Activated B cell treated with CpG ODN at 0.5 μM for 24 hours (primary cell): ENCODE measurements around the gene NCAM1. TPM values are rescaled to one million over a fixed set of nuclear protein-coding genes. Genes with fewer than 3 reads are reported as not detected.

Source experiments
- ATAC-seq: fragments of 200-7000 bp; cut with Tn5 transposase; one replicate; pipeline ENCODE4 v1.10.0; 2021; ENCODE audit warnings: low read depth, mild to moderate bottlenecking, moderate library complexity
- CTCF ChIA-PET: fragments of 350-600 bp; sonication (Branson Sonifier 250); formaldehyde crosslinking; loops from one replicate; lab custom pipeline; 2021; ENCODE audit warnings: antibody characterized with exemption; lab: Charles Lee
- POLR2A ChIA-PET: fragments of 350-600 bp; sonication (Branson Sonifier 250); formaldehyde crosslinking; loops from one replicate; lab custom pipeline; 2021; ENCODE audit warnings: antibody characterized with exemption; lab: Charles Lee
- DNase-seq: peaks from one replicate; pipeline ENCODE4 v3.0.0; 2022
- H3K27ac Mint-ChIP-seq: one replicate; pipeline ENCODE4 v1.8.0; 2020; ENCODE audit warnings: mixed read lengths
- H3K27me3 Mint-ChIP-seq: one replicate; pipeline ENCODE4 v1.8.0; 2021; ENCODE audit warnings: mixed read lengths
- H3K36me3 Mint-ChIP-seq: one replicate; pipeline ENCODE4 v1.8.0; 2021; ENCODE audit warnings: low read depth, mixed read lengths
- H3K4me1 Mint-ChIP-seq: one replicate; pipeline ENCODE4 v1.8.0; 2021; ENCODE audit warnings: mixed read lengths
- H3K4me3 Mint-ChIP-seq: one replicate; pipeline ENCODE4 v1.8.0; 2020; ENCODE audit warnings: mild to moderate bottlenecking, mixed read lengths
- H3K9me3 Mint-ChIP-seq: one replicate; pipeline ENCODE4 v1.8.0; 2020; ENCODE audit warnings: mixed read lengths
- CTCF ChIP-seq: fragments of 200-600 bp; IDR thresholded peaks from one replicate; pipeline ENCODE4 v1.8.0; 2022; ENCODE audit warnings: antibody characterized with exemption, mild to moderate bottlenecking
- intact Hi-C: fragments of 100-400 bp; cut with micrococcal nuclease; formaldehyde crosslinking; loops from one replicate; pipeline ENCODE4 v1.15.1; 2024
- total RNA-seq: library from RNA; stranded (reverse); gene quantifications from 2 replicates; pipeline ENCODE4 v1.2.3, GENCODE V29; 2022

Gene NCAM1
- total RNA-seq, 1 donor from 2014 or later: not detected

- H3K27ac Mint-ChIP-seq: no peak overlapping the region
- H3K27me3 Mint-ChIP-seq: peaks cover 47% of the 10 kb centered on the region
- intact Hi-C loops: no loop called here
- DNase-seq (no peak), ATAC-seq (no peak)
- ChIA-PET CTCF (no interaction called here), POLR2A (no interaction called here)
- H3K4me3 Mint-ChIP-seq: no peak overlapping the region
- no peaks in the 10 kb centered on the region for H3K9me3 Mint-ChIP-seq
- no peaks in the 10 kb centered on the region for H3K36me3 Mint-ChIP-seq
- H3K4me1 Mint-ChIP-seq: peaks cover 10% of the 10 kb centered on the region
- TF ChIP-seq CTCF: no peak
These were observed 286.0 kb downstream of the NCAM1 start for GRCh38 chr11:113247221-113247620.

- ATAC-seq (no peak), DNase-seq (no peak)
- no peak for TF ChIP-seq CTCF
- Mint-ChIP-seq H3K36me3 (no peaks in the 10 kb centered on the region), H3K4me1 (peaks cover 6% of the 10 kb centered on the region), H3K4me3 (no peak overlapping the region), H3K9me3 (no peaks in the 10 kb centered on the region), H3K27ac (no peak overlapping the region), H3K27me3 (peaks cover 44% of the 10 kb centered on the region)
- POLR2A ChIA-PET: no interaction called here
- CTCF ChIA-PET: no interaction called here
- intact Hi-C loops: no loop called here
These were observed 286.7 kb downstream of the NCAM1 start for GRCh38 chr11:113247966-113248365.

GRCh38 chr11:113248702-113249490, 287.7 kb downstream of the NCAM1 start:
- CTCF ChIA-PET: no interaction called here
- DNase-seq (no peak), ATAC-seq (no peak)
- Mint-ChIP-seq H3K36me3 (no peaks in the 10 kb centered on the region), H3K4me3 (no peak overlapping the region), H3K27me3 (peaks cover 39% of the 10 kb centered on the region), H3K9me3 (no peaks in the 10 kb centered on the region), H3K4me1 (no peaks in the 10 kb centered on the region), H3K27ac (no peak overlapping the region)
- TF ChIP-seq CTCF: no peak
- intact Hi-C loops: no loop called here
- POLR2A ChIA-PET: no interaction called here

GRCh38 chr11:113249491-113249763, 288.2 kb downstream of the NCAM1 start:
- Mint-ChIP-seq H3K4me1 (no peaks in the 10 kb centered on the region), H3K36me3 (no peaks in the 10 kb centered on the region), H3K27ac (no peak overlapping the region), H3K4me3 (no peak overlapping the region), H3K9me3 (no peaks in the 10 kb centered on the region), H3K27me3 (peaks cover 42% of the 10 kb centered on the region)
- CTCF ChIA-PET: no interaction called here
- intact Hi-C loops: no loop called here
- TF ChIP-seq CTCF: no peak
- no peak for DNase-seq
- POLR2A ChIA-PET: no interaction called here
- ATAC-seq: no peak

- Mint-ChIP-seq H3K9me3 (no peaks in the 10 kb centered on the region), H3K27ac (no peak overlapping the region), H3K27me3 (peaks cover 40% of the 10 kb centered on the region), H3K36me3 (no peaks in the 10 kb centered on the region), H3K4me1 (no peaks in the 10 kb centered on the region), H3K4me3 (no peak overlapping the region)
- no peak for ATAC-seq
- POLR2A ChIA-PET: no interaction called here
- DNase-seq: no peak
- intact Hi-C loops: no loop called here
- CTCF ChIA-PET: no interaction called here
- no peak for TF ChIP-seq CTCF
These were observed 288.6 kb downstream of the NCAM1 start for GRCh38 chr11:113249786-113250185.
